CD8-positive, alpha-beta memory T cell (primary cell): Measurements from ENCODE around the gene STAG3. TPM values are rescaled to one million over a fixed set of nuclear protein-coding genes. Genes with fewer than 3 reads are reported as not detected.

Experiments
- polyA plus RNA-seq: library from polyadenylated mRNA; unstranded; fragments of 300-500 nt; fragmentation: Illumina TruSeq; gene quantifications from one replicate; pipeline ENCODE4 v1.2.3, GENCODE V29; 2021
- total RNA-seq, 2 experiments: library from RNA; stranded (reverse); gene quantifications; one replicate each; pipeline ENCODE4 v1.2.3, GENCODE V29; 2021

STAG3 gene
- total and polyA plus RNA-seq, 3 experiments from 2014 or later, result 1.5 to 5.1 (median 5.0) TPM

Other genes with a start within 250 kb of the STAG3 start
- gene GJC3, start 248.3 kb upstream of the STAG3 start, total RNA-seq, result under 1 TPM in 1 of 2 experiments, not detected in 1; 0.20 TPM
- not detected for gene GJC3, start 248.3 kb upstream of the STAG3 start, polyA plus RNA-seq
- not detected for gene AZGP1, start 201.9 kb upstream of the STAG3 start, total RNA-seq
- gene AZGP1, start 201.9 kb upstream of the STAG3 start, polyA plus RNA-seq, result not detected
- 10 to 100 TPM; 48.4 to 53.4 TPM for gene ZKSCAN1, start 162.3 kb upstream of the STAG3 start, total RNA-seq
- gene ZKSCAN1, start 162.3 kb upstream of the STAG3 start, polyA plus RNA-seq, result 57.9 TPM
- gene ZSCAN21, start 128.1 kb upstream of the STAG3 start, total RNA-seq, result 10 to 100 TPM; 10.7 to 11.3 TPM
- 8.2 TPM for gene ZSCAN21, start 128.1 kb upstream of the STAG3 start, polyA plus RNA-seq
- 10 to 100 TPM; 26.8 to 27.9 TPM for gene ZNF3, start 96.2 kb upstream of the STAG3 start, total RNA-seq
- 29.8 TPM for gene ZNF3, start 96.2 kb upstream of the STAG3 start, polyA plus RNA-seq
- gene COPS6, start 88.9 kb upstream of the STAG3 start, total RNA-seq, result 100 to 1,000 TPM; 110 to 111 TPM
- gene COPS6, start 88.9 kb upstream of the STAG3 start, polyA plus RNA-seq, result 144 TPM
- gene MCM7, start 76.5 kb upstream of the STAG3 start, total RNA-seq, result 100 to 1,000 TPM; 440 to 452 TPM
- 28.9 TPM for gene MCM7, start 76.5 kb upstream of the STAG3 start, polyA plus RNA-seq
- 10 to 100 TPM; 13.8 to 17.3 TPM for gene AP4M1, start 76.3 kb upstream of the STAG3 start, total RNA-seq
- 5.2 TPM for gene AP4M1, start 76.3 kb upstream of the STAG3 start, polyA plus RNA-seq
- gene TAF6, start 58.6 kb upstream of the STAG3 start, total RNA-seq, result 10 to 100 TPM; 75.7 to 82.3 TPM
- 39.8 TPM for gene TAF6, start 58.6 kb upstream of the STAG3 start, polyA plus RNA-seq
- gene CNPY4, start 58.3 kb upstream of the STAG3 start, total RNA-seq, result 10 to 100 TPM; 18.9 to 19.0 TPM
- gene CNPY4, start 58.3 kb upstream of the STAG3 start, polyA plus RNA-seq, result 24.1 TPM
- 1 to 10 TPM; 4.4 TPM for gene MBLAC1, start 51.0 kb upstream of the STAG3 start, total RNA-seq
- 2.3 TPM for gene MBLAC1, start 51.0 kb upstream of the STAG3 start, polyA plus RNA-seq
- 100 to 1,000 TPM; 125 to 130 TPM for gene LAMTOR4, start 29.0 kb upstream of the STAG3 start, total RNA-seq
- 386 TPM for gene LAMTOR4, start 29.0 kb upstream of the STAG3 start, polyA plus RNA-seq
- 10 to 100 TPM; 30.5 to 33.2 TPM for gene TRAPPC14, start 19.2 kb upstream of the STAG3 start, total RNA-seq
- gene TRAPPC14, start 19.2 kb upstream of the STAG3 start, polyA plus RNA-seq, result 3.4 TPM
- 1 to 10 TPM; 1.0 to 1.6 TPM for gene GAL3ST4, start 9.3 kb upstream of the STAG3 start, total RNA-seq
- gene GAL3ST4, start 9.3 kb upstream of the STAG3 start, polyA plus RNA-seq, result 0.52 TPM
- gene GPC2, start 537 bp upstream of the STAG3 start, total RNA-seq, result 1 to 10 TPM; 1.6 to 2.1 TPM
- gene GPC2, start 537 bp upstream of the STAG3 start, polyA plus RNA-seq, result not detected
- gene PVRIG, start 42.0 kb downstream of the STAG3 start, total RNA-seq, result 10 to 100 TPM; 23.9 to 24.5 TPM
- 131 TPM for gene PVRIG, start 42.0 kb downstream of the STAG3 start, polyA plus RNA-seq
- gene SPDYE3, start 129.8 kb downstream of the STAG3 start, total RNA-seq, result not detected
- gene SPDYE3, start 129.8 kb downstream of the STAG3 start, polyA plus RNA-seq, result 9.8 TPM
- 10 to 100 TPM; 33.5 to 33.7 TPM for gene PILRB, start 180.2 kb downstream of the STAG3 start, total RNA-seq
- 18.1 TPM for gene PILRB, start 180.2 kb downstream of the STAG3 start, polyA plus RNA-seq
- 1 to 10 TPM in 1 of 2 experiments, under 1 TPM in 1; 0.84 to 1.9 TPM for gene PILRA, start 195.6 kb downstream of the STAG3 start, total RNA-seq
- gene PILRA, start 195.6 kb downstream of the STAG3 start, polyA plus RNA-seq, result 0.37 TPM